ENCODE measurements around the gene GPBP1L1. TPM values are rescaled to one million over a fixed set of nuclear protein-coding genes. Genes with fewer than 3 reads are reported as not detected.

GPBP1L1 gene
- total and polyA plus RNA-seq, 9 of the 15 experiments (the other 6 are each of a cell fraction or from before 2014, with no cell fraction given) = 86.0 to 216 (median 138) TPM

GRCh38 chr1:45687754-45688740 lies 1.7 kb upstream of the GPBP1L1 start, which contains the start of gene TMEM69 (continued):
- TF ChIP-seq PATZ1 (CRISPR knock-in tag; IDR thresholded peaks at IDR 0.05; ENCODE audit: borderline replicate concordance) (peak; percentile 54; the same call in 1 of the 2 replicates), ZNF280A (IDR thresholded peaks at IDR 0.05; ENCODE audit: low read depth, partially characterized antibody) (no peak), ELK1 (CRISPR knock-in tag; IDR thresholded peaks at IDR 0.05) (no peak), MNT (conservative IDR thresholded peaks at IDR 0.05) (peak; percentile 80 to 84), RHOXF2B (CRISPR knock-in tag; conservative IDR thresholded peaks at IDR 0.05) (no peak)
- TF ChIP-seq, protein P1, sequence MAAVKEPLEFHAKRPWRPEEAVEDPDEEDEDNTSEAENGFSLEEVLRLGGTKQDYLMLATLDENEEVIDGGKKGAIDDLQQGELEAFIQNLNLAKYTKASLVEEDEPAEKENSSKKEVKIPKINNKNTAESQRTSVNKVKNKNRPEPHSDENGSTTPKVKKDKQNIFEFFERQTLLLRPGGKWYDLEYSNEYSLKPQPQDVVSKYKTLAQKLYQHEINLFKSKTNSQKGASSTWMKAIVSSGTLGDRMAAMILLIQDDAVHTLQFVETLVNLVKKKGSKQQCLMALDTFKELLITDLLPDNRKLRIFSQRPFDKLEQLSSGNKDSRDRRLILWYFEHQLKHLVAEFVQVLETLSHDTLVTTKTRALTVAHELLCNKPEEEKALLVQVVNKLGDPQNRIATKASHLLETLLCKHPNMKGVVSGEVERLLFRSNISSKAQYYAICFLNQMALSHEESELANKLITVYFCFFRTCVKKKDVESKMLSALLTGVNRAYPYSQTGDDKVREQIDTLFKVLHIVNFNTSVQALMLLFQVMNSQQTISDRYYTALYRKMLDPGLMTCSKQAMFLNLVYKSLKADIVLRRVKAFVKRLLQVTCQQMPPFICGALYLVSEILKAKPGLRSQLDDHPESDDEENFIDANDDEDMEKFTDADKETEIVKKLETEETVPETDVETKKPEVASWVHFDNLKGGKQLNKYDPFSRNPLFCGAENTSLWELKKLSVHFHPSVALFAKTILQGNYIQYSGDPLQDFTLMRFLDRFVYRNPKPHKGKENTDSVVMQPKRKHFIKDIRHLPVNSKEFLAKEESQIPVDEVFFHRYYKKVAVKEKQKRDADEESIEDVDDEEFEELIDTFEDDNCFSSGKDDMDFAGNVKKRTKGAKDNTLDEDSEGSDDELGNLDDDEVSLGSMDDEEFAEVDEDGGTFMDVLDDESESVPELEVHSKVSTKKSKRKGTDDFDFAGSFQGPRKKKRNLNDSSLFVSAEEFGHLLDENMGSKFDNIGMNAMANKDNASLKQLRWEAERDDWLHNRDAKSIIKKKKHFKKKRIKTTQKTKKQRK (IDR thresholded peaks at IDR 0.05; ENCODE audit: borderline replicate concordance, low read depth, low read length) = peak; percentile 39; the same call in 1 of the 2 replicates
- TF ChIP-seq, protein P2, sequence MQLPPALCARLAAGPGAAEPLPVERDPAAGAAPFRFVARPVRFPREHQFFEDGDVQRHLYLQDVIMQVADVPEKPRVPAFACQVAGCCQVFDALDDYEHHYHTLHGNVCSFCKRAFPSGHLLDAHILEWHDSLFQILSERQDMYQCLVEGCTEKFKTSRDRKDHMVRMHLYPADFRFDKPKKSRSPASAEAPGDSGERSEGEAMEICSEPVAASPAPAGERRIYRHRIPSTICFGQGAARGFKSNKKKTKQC (CRISPR knock-in tag; IDR thresholded peaks at IDR 0.05) = peak; percentile 74; the same call in 1 of the 2 replicates
- TF ChIP-seq, protein P3, sequence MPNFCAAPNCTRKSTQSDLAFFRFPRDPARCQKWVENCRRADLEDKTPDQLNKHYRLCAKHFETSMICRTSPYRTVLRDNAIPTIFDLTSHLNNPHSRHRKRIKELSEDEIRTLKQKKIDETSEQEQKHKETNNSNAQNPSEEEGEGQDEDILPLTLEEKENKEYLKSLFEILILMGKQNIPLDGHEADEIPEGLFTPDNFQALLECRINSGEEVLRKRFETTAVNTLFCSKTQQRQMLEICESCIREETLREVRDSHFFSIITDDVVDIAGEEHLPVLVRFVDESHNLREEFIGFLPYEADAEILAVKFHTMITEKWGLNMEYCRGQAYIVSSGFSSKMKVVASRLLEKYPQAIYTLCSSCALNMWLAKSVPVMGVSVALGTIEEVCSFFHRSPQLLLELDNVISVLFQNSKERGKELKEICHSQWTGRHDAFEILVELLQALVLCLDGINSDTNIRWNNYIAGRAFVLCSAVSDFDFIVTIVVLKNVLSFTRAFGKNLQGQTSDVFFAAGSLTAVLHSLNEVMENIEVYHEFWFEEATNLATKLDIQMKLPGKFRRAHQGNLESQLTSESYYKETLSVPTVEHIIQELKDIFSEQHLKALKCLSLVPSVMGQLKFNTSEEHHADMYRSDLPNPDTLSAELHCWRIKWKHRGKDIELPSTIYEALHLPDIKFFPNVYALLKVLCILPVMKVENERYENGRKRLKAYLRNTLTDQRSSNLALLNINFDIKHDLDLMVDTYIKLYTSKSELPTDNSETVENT (CRISPR knock-in tag; IDR thresholded peaks at IDR 0.05) = 0 out of 2 replicates have a peak, but pooled peaks have one; percentile 23
- TF ChIP-seq, protein P4, sequence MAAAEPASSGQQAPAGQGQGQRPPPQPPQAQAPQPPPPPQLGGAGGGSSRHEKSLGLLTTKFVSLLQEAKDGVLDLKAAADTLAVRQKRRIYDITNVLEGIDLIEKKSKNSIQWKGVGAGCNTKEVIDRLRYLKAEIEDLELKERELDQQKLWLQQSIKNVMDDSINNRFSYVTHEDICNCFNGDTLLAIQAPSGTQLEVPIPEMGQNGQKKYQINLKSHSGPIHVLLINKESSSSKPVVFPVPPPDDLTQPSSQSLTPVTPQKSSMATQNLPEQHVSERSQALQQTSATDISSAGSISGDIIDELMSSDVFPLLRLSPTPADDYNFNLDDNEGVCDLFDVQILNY (CRISPR knock-in tag; IDR thresholded peaks at IDR 0.05) = peak; percentile 70; the same call in 1 of the 2 replicates

All from K562 (cell line).